K562 (cell line): ENCODE measurements around the gene GJC2. TPM values are rescaled to one million over a fixed set of nuclear protein-coding genes. Genes with fewer than 3 reads are reported as not detected.
A peak's percentile ranks its signal among the peaks of the same experiment; 100 is the strongest.

Experiments used
- CSDE1 ChIP-seq, 2 experiments: fragments of 450-650 bp; IDR thresholded peaks; 2 replicates each; pipeline ENCODE4 v1.6.1; 2016; ENCODE audit warnings: mild to moderate bottlenecking in 1 of 2
- CXXC5 ChIP-seq: fragments of 250-450 bp; sonication (Bioruptor Pico); IDR thresholded peaks from 2 replicates; pipeline ENCODE4 v1.8.0; 2022; ENCODE audit warnings: inconsistent platforms, mild to moderate bottlenecking, moderate library complexity
- HCFC1 ChIP-seq: IDR thresholded peaks from 2 replicates; pipeline ENCODE4 v1.6.1; 2012; ENCODE audit warnings: low read depth, low read length, improper control_type of control experiment
- HMGN3 ChIP-seq: IDR thresholded peaks from 2 replicates; pipeline ENCODE4 v1.6.1; 2011; ENCODE audit warnings: borderline replicate concordance, low read depth, mild to moderate bottlenecking, mixed read lengths, low read length; ENCODE audit not compliant: insufficient read length; ENCODE audit errors: extremely low read depth
- HOMEZ ChIP-seq: fragments of 250-450 bp; sonication (Bioruptor Pico); IDR thresholded peaks from 2 replicates; pipeline ENCODE4 v1.4.0; 2020; ENCODE audit warnings: mild to moderate bottlenecking, moderate library complexity
- JUND ChIP-seq, 2 experiments: IDR thresholded peaks; 2 replicates in 1 of 2; 3 replicates in 1 of 2; pipeline ENCODE4 v1.6.1; 2011; ENCODE audit warnings: borderline replicate concordance in 2 of 2, low read depth in 2 of 2, low read length in 2 of 2, improper control_type of control experiment in 1 of 2, missing biosample characterization in 1 of 2, missing genetic modification characterization in 1 of 2, missing genetic modification reagents in 1 of 2
- MAZ ChIP-seq, 2 experiments: fragments of 450-650 bp in 1 of 2; sonication (generic) in 1 of 2; formaldehyde crosslinking; IDR thresholded peaks in 1 of 2; conservative IDR thresholded peaks in 1 of 2; 2 replicates each; pipeline versions ENCODE4 v1.4.0 to v1.5.0; 2020; ENCODE audit warnings: mild to moderate bottlenecking in 1 of 2, missing genetic modification reagents in 1 of 2
- PBX2 ChIP-seq, 2 experiments: IDR thresholded peaks in 1 of 2; conservative IDR thresholded peaks in 1 of 2; 2 replicates each; pipeline ENCODE4 v1.6.1; 2016; ENCODE audit warnings: low read depth in 2 of 2, mild to moderate bottlenecking in 1 of 2, missing compliant biosample characterization in 1 of 2, missing genetic modification characterization in 1 of 2, moderate library complexity in 1 of 2
- PKNOX1 ChIP-seq: fragments of 450-650 bp; IDR thresholded peaks from 2 replicates; pipeline ENCODE4 v1.6.1; 2016
- SLC30A9 ChIP-seq: fragments of 250-450 bp; sonication (Bioruptor Pico); IDR thresholded peaks from 2 replicates; pipeline ENCODE4 v1.8.0; 2022; ENCODE audit warnings: mild to moderate bottlenecking, moderate library complexity
- ZBTB1 ChIP-seq: sonication (generic); formaldehyde crosslinking; IDR thresholded peaks from 2 replicates; pipeline ENCODE4 v1.8.1; 2023; ENCODE audit warnings: missing genetic modification reagents, low read depth, mild to moderate bottlenecking, borderline replicate concordance
- ZFX ChIP-seq: sonication (generic); formaldehyde crosslinking; IDR thresholded peaks from 2 replicates; pipeline ENCODE4 v1.8.0; 2022; ENCODE audit warnings: mild to moderate bottlenecking, missing genetic modification reagents, moderate library complexity
- ZNF134 ChIP-seq: fragments of 250-450 bp; sonication (Bioruptor Pico); conservative IDR thresholded peaks from 2 replicates; pipeline ENCODE4 v1.4.0; 2020
- ZNF398 ChIP-seq: fragments of 250-450 bp; sonication (Bioruptor Pico); IDR thresholded peaks from 2 replicates; pipeline ENCODE4 v1.8.0; 2021; ENCODE audit warnings: moderate library complexity, mild to moderate bottlenecking, inconsistent platforms
- polyA plus RNA-seq, 8 experiments: library from polyadenylated mRNA; depleted of rRNA in 4 of 8; stranded (reverse) in 5 of 8; unstranded in 3 of 8; fragments of >200 nt; fragmentation: Nextera tagmentation in 2 of 8; fragmentation: Illumina TruSeq in 1 of 8; extraction: Ambion mirVana in 2 of 8; extraction: Trizol in 1 of 8; gene quantifications; 2 replicates each; pipeline versions ENCODE4 v1.2.1 to v1.2.3, GENCODE V29; 2011 to 2014; ENCODE audit warnings: inconsistent platforms in 1 of 8, missing spikeins in 1 of 8
- total RNA-seq, 7 experiments: library from RNA; depleted of rRNA in 6 of 7; stranded (reverse); fragments of >200 nt in 6 of 7; fragmentation: Illumina TruSeq in 2 of 7; extraction: Trizol in 2 of 7; gene quantifications; 2 replicates each; pipeline versions ENCODE4 v1.2.1 to v1.2.3, GENCODE V29; 2011 to 2021; ENCODE audit warnings: low replicate concordance in 1 of 7
- TF ChIP-seq, protein P1 (sequence below): fragments of 450-650 bp; formaldehyde crosslinking; IDR thresholded peaks from 2 replicates; pipeline ENCODE4 v1.4.0; 2020; ENCODE audit warnings: mild to moderate bottlenecking, moderate library complexity

The GJC2 gene
- total and polyA plus RNA-seq, 9 of the 15 experiments (the other 6 are each of a cell fraction or from before 2014, with no cell fraction given): 0.03 to 0.62 (median 0.11) TPM; not detected in 2

DNA sequence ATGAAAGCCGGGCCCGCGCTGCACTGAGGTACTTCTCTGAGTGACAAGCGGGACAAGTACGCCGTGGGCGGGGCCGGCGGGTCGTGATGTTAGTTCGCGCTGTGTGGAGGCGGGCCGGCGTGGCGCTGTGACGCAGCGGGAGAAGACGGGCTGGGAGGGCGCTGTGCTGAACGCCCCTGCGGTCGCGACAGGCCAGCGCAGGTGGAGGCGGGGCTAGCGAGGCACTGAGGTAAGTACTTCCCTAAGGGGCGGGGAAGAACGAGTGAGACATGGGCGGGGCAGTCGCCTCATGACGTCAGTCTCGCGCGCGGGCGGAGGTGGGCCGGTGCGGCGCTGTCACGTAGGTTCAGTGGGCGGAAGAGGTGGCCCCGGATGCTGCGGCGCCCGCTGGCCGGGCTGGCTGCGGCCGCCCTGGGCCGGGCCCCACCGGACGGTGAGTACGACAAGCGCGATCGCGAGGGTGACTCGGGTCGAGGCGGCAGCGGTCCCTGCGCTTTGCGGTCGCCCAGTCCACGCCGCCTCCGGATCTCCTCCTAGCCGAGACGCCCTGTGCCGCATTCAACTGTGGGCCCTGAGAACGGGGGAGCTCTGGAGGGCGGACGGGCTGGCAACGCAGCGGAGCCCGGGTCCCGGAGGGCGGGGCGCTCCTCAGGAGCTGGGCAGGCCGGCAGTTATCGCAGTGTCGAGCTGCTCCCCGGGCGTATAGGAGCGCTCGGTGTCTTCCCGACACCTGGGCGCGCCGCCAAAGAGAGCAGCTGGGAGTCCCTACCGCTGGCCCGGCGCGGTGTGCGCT, 9.6 kb upstream of the GJC2 start, which contains the start of gene GUK1 (continued):
- TF ChIP-seq PKNOX1 (peak; percentile 99), ZFX (CRISPR knock-in tag) (peak; percentile 96), JUND (IDR thresholded peaks at IDR 0.05; ENCODE audit: borderline replicate concordance, low read depth, low read length) (no peak; the same call in 1 of the 2 replicates), JUND (tag; IDR thresholded peaks at IDR 0.05; ENCODE audit: borderline replicate concordance, low read depth, low read length) (no peak; the same call in 2 of the 3 replicates), CXXC5 (CRISPR knock-in tag) (peak; percentile 96), HCFC1 (peak; percentile 79), HMGN3 (peak; percentile 92), PBX2 (CRISPR knock-in tag; IDR thresholded peaks at IDR 0.05; ENCODE audit: low read depth) (peak; percentile 90), PBX2 (tag; conservative IDR thresholded peaks at IDR 0.05; ENCODE audit: low read depth) (peak; percentile 95), ZBTB1 (peak; percentile 75), HOMEZ (no peak), ZNF134 (CRISPR knock-in tag) (no peak), SLC30A9 (CRISPR knock-in tag) (no peak), MAZ (CRISPR knock-in tag; conservative IDR thresholded peaks at IDR 0.05 in 1 of 2, IDR thresholded peaks at IDR 0.05 in 1 of 2) (peak; percentile 86 to 95), CSDE1 (IDR thresholded peaks at IDR 0.05) (no peak; a peak in 1 of 4 replicates), ZNF398 (CRISPR knock-in tag) (no peak)
- TF ChIP-seq, protein P1, sequence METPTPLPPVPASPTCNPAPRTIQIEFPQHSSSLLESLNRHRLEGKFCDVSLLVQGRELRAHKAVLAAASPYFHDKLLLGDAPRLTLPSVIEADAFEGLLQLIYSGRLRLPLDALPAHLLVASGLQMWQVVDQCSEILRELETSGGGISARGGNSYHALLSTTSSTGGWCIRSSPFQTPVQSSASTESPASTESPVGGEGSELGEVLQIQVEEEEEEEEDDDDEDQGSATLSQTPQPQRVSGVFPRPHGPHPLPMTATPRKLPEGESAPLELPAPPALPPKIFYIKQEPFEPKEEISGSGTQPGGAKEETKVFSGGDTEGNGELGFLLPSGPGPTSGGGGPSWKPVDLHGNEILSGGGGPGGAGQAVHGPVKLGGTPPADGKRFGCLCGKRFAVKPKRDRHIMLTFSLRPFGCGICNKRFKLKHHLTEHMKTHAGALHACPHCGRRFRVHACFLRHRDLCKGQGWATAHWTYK (CRISPR knock-in tag): peak; percentile 93; the same call in 1 of the 2 replicates
